Measurements from ENCODE around the gene REPS2. TPM values are rescaled to one million over a fixed set of nuclear protein-coding genes. Genes with fewer than 3 reads are reported as not detected.

REPS2 gene
- total RNA-seq, 8 experiments from 2014 or later, result 1.1 to 14.7 (median 2.8) TPM

DNA sequence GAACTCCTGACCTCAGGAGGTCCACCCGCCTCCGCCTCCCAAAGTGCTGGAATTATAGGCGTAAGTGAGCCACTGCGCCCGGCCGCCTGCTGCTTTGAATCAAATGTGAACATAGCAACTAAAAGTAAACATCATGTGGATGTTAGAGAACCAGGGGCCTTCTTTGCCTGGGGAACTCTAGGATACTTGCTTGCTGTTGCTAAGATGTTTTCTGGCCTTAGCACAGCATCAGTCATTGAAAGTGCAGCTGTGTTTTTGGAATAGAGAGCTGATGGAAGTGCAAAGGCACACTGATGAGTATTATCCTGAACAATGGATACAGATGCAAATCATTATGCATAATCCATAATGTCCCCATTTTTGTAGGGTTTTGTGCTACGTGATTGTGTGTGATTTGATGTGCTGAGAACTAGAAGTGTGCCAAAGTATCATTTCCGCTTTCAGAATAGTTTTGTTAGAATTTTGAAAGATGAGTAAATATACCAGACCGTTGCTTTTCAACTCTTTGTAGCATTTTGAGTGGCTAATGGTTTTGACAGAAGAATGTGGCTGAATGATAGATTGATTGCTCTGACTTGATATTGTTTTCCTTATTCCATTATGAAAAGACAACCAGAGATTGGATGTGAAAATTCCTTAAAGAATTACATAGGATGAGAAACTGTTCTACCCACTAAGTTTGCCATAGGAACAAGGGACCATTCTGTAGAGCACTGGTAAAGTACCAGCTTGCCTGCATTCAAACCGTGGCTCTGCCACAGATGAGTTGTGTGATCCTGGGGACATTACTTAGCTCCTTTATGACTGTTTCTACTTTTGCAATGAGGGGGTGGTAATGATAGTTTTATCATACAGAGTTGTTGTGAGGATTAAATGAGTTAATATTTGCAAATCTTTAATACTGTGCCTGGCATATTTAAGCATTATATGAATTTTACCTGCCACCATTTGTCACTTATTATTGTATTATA, 74.7 kb downstream of the REPS2 start:
- H3K4me1 ChIP-seq (replicated peaks in 1 of 2), result no peaks in the 10 kb centered on the region
- H3K4me3 ChIP-seq, result no peak overlapping the region
- WGBS, 10 experiments, result 20 to 88% (median 67%) methylated on average over 1 to 8 of the region's 10 CpGs; no CpG with 5 or more reads in 3 of the 10 experiments
- peak in 1 of 8 experiments; percentile 88 for ATAC-seq (replicated peaks in 6 of 8)
- in situ Hi-C loops (cut with MboI; ENCODE audit: low pct_unique_long_range_greater_than_20kb in 2 of 9, low sequenced_read_pairs in 9 of 9, unreplicated experiment in 9 of 9), result no loop called here
- no peak overlapping the region for H3K27ac ChIP-seq

- ATAC-seq (replicated peaks in 6 of 8), result peak in 2 of 8 experiments; percentile 24 to 60
Measured at GRCh38 chrX:17021851-17022604, 75.6 kb downstream of the REPS2 start.

GRCh38 chrX:17023661-17024060, 77.2 kb downstream of the REPS2 start:
- WGBS, 10 experiments, result 43% methylated on average over 2 of the region's 2 CpGs; no CpG with 5 or more reads in 9 of the 10 experiments
- in situ Hi-C loops (cut with MboI; ENCODE audit: low pct_unique_long_range_greater_than_20kb in 2 of 9, low sequenced_read_pairs in 9 of 9, unreplicated experiment in 9 of 9), result no loop called here
- H3K4me3 ChIP-seq, result no peak overlapping the region
- no peak overlapping the region for H3K27ac ChIP-seq
- no peaks in the 10 kb centered on the region for H3K4me1 ChIP-seq (replicated peaks in 1 of 2)
- ATAC-seq (replicated peaks in 6 of 8), result peak in 3 of 8 experiments; percentile 68 to 86 (median 75)

More at GRCh38 chrX:17021851-17022604, 75.6 kb downstream of the REPS2 start:
- in situ Hi-C loops (cut with MboI; ENCODE audit: low pct_unique_long_range_greater_than_20kb in 2 of 9, low sequenced_read_pairs in 9 of 9, unreplicated experiment in 9 of 9), result no loop called here
- no peak overlapping the region for H3K4me3 ChIP-seq
- H3K4me1 ChIP-seq (replicated peaks in 1 of 2), result no peaks in the 10 kb centered on the region
- 30 to 100% (median 75%) methylated on average over 1 to 10 of the region's 10 CpGs; no CpG with 5 or more reads in 2 of the 10 experiments for WGBS, 10 experiments
- H3K27ac ChIP-seq, result no peak overlapping the region

DNA sequence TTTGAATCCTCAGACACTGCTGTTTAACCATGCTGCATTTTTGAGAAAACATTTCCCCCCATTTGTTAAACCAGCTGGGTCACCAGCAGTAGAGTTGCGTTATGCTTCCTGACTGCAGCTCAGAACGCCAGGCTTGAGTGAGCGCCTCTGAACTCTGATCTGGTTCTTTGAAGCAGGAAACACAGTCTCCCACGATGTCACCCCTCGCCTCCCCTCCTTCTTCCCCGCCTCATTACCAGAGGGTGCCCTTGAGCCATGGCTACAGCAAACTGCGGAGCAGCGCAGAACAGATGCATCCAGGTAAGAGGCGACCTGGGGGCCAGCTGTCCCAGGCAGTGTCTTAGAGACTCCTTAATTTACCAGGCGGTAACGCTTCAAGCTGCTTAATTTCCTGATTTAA, 78.4 kb downstream of the REPS2 start:
- Histone ChIP-seq H3K4me1 (replicated peaks in 1 of 2) (no peaks in the 10 kb centered on the region), H3K27ac (no peak overlapping the region), H3K4me3 (no peak overlapping the region)
- peak in 3 of 8 experiments; percentile 22 to 50 (median 49) for ATAC-seq (replicated peaks in 6 of 8)
- WGBS, 10 experiments, result 20 to 100% (median 67%) methylated on average over 1 to 3 of the region's 11 CpGs; no CpG with 5 or more reads in 6 of the 10 experiments
- in situ Hi-C loops (cut with MboI; ENCODE audit: low pct_unique_long_range_greater_than_20kb in 2 of 9, low sequenced_read_pairs in 9 of 9, unreplicated experiment in 9 of 9), result loop anchor here in 1 of 9 experiments (25.0 kb wide), 1 partner anchor 138 kb away; no protein-coding TSS in a partner anchor

GRCh38 chrX:17025621-17026302, 79.3 kb downstream of the REPS2 start:
- no peaks in the 10 kb centered on the region for H3K4me1 ChIP-seq (replicated peaks in 1 of 2)
- no peak overlapping the region for H3K4me3 ChIP-seq
- ATAC-seq (replicated peaks in 6 of 8), result no peak
- in situ Hi-C loops (cut with MboI; ENCODE audit: low pct_unique_long_range_greater_than_20kb in 2 of 9, low sequenced_read_pairs in 9 of 9, unreplicated experiment in 9 of 9), result loop anchor here in 1 of 9 experiments (25.0 kb wide), 1 partner anchor 138 kb away; no protein-coding TSS in a partner anchor
- H3K27ac ChIP-seq, result no peak overlapping the region
- WGBS, 10 experiments, result 48 to 100% (median 80%) methylated on average over 1 to 7 of the region's 7 CpGs; no CpG with 5 or more reads in 5 of the 10 experiments

- H3K4me1 ChIP-seq (replicated peaks in 1 of 2), result no peaks in the 10 kb centered on the region
- in situ Hi-C loops (cut with MboI; ENCODE audit: low pct_unique_long_range_greater_than_20kb in 2 of 9, low sequenced_read_pairs in 9 of 9, unreplicated experiment in 9 of 9), result loop anchor here in 1 of 9 experiments (25.0 kb wide), 1 partner anchor 141 kb away; no protein-coding TSS in a partner anchor
- WGBS, 10 experiments, result 0 to 100% (median 100%) methylated on average over 1 of the region's 2 CpGs; no CpG with 5 or more reads in 7 of the 10 experiments
- ATAC-seq (replicated peaks in 6 of 8), result no peak
- no peak overlapping the region for H3K27ac ChIP-seq
- H3K4me3 ChIP-seq, result no peak overlapping the region
Measured at GRCh38 chrX:17027931-17028330, 81.5 kb downstream of the REPS2 start.

DNA sequence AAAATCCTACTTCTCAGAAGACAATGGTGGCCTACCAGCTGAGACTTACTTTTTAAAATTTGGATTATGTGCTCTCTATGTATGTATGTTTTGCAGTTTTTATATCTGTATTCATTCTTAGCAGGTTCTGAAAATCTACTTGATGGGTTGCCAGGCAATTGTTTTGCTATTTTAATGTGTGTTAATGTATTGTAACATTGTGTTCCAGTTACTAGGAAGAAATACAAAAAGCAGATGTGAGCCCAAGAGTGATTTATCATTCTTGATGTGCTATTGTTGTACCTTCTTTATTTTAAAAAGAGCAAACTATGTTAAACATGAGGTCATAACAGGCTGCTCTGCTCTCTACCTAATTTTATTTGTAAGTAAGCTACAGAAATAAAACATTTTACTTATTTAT, 81.9 kb downstream of the REPS2 start:
- in situ Hi-C loops (cut with MboI; ENCODE audit: low pct_unique_long_range_greater_than_20kb in 2 of 9, low sequenced_read_pairs in 9 of 9, unreplicated experiment in 9 of 9), result loop anchor here in 1 of 9 experiments (25.0 kb wide), 1 partner anchor 141 kb away; no protein-coding TSS in a partner anchor
- Histone ChIP-seq H3K4me3 (no peak overlapping the region), H3K4me1 (replicated peaks in 1 of 2) (no peaks in the 10 kb centered on the region), H3K27ac (no peak overlapping the region)
- ATAC-seq (replicated peaks in 6 of 8), result peak in 1 of 8 experiments; percentile 23

DNA sequence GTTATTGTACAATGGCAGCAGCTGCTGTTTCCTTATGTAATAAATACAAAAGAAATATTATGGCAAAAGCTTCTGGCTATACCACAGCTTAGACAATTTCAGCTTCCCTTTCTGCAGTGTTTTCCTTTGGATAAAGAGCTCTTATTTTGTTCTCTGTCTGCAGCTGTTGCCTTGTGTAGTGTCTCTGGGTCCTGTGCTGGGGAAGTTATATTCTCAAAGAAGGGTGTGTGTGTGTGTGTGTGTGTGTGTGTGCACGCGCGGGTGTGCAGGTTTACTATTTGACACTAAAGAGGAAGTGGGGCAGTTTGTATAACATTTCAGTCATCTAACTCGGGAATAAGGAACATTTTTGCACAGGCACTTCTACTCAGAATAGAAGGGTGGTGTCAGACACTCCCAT, 83.6 kb downstream of the REPS2 start:
- no peaks in the 10 kb centered on the region for H3K4me1 ChIP-seq (replicated peaks in 1 of 2)
- H3K4me3 ChIP-seq, result no peak overlapping the region
- WGBS, 10 experiments, result 86% methylated on average over 3 of the region's 4 CpGs; no CpG with 5 or more reads in 9 of the 10 experiments
- ATAC-seq (replicated peaks in 6 of 8), result no peak
- no peak overlapping the region for H3K27ac ChIP-seq
- in situ Hi-C loops (cut with MboI; ENCODE audit: low pct_unique_long_range_greater_than_20kb in 2 of 9, low sequenced_read_pairs in 9 of 9, unreplicated experiment in 9 of 9), result loop anchor here in 1 of 9 experiments (25.0 kb wide), 1 partner anchor 143 kb away; no protein-coding TSS in a partner anchor

DNA sequence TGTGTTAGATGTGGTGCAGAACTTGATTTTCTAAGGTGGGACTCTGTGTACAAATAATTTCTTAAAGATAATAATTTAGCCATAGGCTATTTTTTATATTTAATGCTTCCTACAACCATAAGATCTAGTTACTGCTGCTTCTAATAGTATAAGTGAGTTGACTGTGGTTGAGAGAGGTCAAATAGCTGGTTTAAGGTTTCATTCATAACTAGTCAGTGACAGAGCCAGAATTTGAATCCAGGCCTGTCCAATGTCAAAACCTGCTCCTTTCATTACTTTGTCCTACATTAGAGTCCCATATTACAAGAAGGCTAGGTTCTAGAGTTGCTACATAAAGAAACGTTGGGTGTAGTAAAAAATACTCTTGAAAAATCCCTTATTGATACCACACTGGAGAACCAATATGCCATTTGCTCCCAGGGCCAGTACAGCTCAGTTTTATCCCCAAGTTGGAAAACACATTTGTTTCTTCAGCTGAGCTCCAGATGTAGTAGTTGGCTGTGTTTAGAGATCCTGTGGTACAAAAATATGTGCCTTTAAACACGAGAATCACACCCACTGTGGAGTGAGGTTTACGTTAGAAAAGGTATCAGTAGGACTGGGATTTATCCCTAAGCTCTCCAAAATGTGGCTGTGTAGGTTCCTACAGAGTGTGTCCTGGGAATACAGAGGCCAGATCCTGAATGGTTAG, 84.3 kb downstream of the REPS2 start:
- no peak overlapping the region for H3K27ac ChIP-seq
- in situ Hi-C loops (cut with MboI; ENCODE audit: low pct_unique_long_range_greater_than_20kb in 2 of 9, low sequenced_read_pairs in 9 of 9, unreplicated experiment in 9 of 9), result loop anchor here in 1 of 9 experiments (25.0 kb wide), 1 partner anchor 143 kb away; no protein-coding TSS in a partner anchor
- WGBS, 10 experiments, result 0 to 100% (median 33%) methylated on average over 1 to 3 of the region's 3 CpGs; no CpG with 5 or more reads in 5 of the 10 experiments

DNA sequence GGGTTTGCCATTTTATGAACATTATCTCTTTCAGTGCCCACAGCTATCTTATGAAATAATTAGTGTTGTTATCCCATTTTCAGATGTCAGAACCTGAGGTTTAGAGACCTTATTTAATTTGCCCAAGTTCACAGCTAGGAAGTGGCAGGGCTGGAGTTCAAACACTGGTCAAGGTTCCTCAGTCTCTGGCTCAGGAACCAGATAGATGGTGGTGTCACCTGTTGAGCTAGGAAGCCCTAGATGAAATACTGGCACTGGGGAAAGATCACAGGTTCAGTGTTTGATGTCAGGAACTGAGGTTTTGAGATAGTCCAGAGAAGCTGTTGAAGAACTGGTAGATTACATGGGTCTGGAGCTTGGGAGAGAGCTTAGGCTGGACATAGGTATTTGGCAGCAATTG, 85.4 kb downstream of the REPS2 start:
- Histone ChIP-seq H3K4me3 (no peak overlapping the region), H3K27ac (no peak overlapping the region), H3K4me1 (replicated peaks in 1 of 2) (no peaks in the 10 kb centered on the region)
- no peak for ATAC-seq (replicated peaks in 6 of 8)
- in situ Hi-C loops (cut with MboI; ENCODE audit: low pct_unique_long_range_greater_than_20kb in 2 of 9, low sequenced_read_pairs in 9 of 9, unreplicated experiment in 9 of 9), result loop anchor here in 1 of 9 experiments (25.0 kb wide), 1 partner anchor 145 kb away; no protein-coding TSS in a partner anchor

More for the DNA sequence above, 84.3 kb downstream of the REPS2 start:
- Histone ChIP-seq H3K4me1 (replicated peaks in 1 of 2) (no peaks in the 10 kb centered on the region), H3K4me3 (no peak overlapping the region)
- ATAC-seq (replicated peaks in 6 of 8), result no peak

GRCh38 chrX:17032351-17032750, 85.9 kb downstream of the REPS2 start:
- no peak for ATAC-seq (replicated peaks in 6 of 8)
- Histone ChIP-seq H3K27ac (no peak overlapping the region), H3K4me3 (no peak overlapping the region), H3K4me1 (replicated peaks in 1 of 2) (no peaks in the 10 kb centered on the region)
- WGBS, 10 experiments, result 60% methylated on average over 1 of the region's 4 CpGs; no CpG with 5 or more reads in 8 of the 10 experiments
- in situ Hi-C loops (cut with MboI; ENCODE audit: low pct_unique_long_range_greater_than_20kb in 2 of 9, low sequenced_read_pairs in 9 of 9, unreplicated experiment in 9 of 9), result loop anchor here in 1 of 9 experiments (25.0 kb wide), 1 partner anchor 145 kb away; no protein-coding TSS in a partner anchor

DNA sequence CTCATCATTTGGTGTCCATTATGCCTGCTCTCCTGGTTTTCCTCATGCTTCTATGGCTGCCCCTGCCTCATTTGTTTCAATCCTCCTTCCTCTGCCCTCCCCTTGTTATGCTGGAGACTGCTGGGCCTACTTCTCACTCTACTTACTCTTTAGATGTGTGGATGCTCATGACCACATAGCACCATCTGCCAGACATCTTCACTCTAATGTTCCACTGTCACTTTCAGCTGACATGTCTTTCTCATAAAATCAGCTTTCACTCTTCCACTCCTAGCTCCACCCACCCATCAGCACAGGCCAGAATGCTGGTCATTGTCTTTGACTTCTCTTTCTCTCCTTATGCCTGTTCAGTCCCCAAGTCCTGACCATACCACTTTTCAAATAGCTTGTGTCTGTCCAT, 86.8 kb downstream of the REPS2 start:
- ATAC-seq (replicated peaks in 6 of 8), result no peak
- no peak overlapping the region for H3K27ac ChIP-seq
- in situ Hi-C loops (cut with MboI; ENCODE audit: low pct_unique_long_range_greater_than_20kb in 2 of 9, low sequenced_read_pairs in 9 of 9, unreplicated experiment in 9 of 9), result loop anchor here in 1 of 9 experiments (25.0 kb wide), 1 partner anchor 146 kb away; no protein-coding TSS in a partner anchor
- H3K4me3 ChIP-seq, result no peak overlapping the region
- no peaks in the 10 kb centered on the region for H3K4me1 ChIP-seq (replicated peaks in 1 of 2)

Measured in motor neuron (in vitro differentiated cells).